ENCODE results near the gene ATP8A2.

ATP8A2 gene

GRCh38 chr13:25384758-25385410 lies 13.1 kb downstream of the ATP8A2 start:
- DNase-seq (ENCODE audit: low spot score): no peak

GRCh38 chr13:25391932-25392331 lies 20.2 kb downstream of the ATP8A2 start:
- DNase-seq (ENCODE audit: low spot score): no peak

GRCh38 chr13:25394402-25395060 lies 22.8 kb downstream of the ATP8A2 start:
- no peak for DNase-seq (ENCODE audit: low spot score)

- no peak for DNase-seq (ENCODE audit: low spot score)
Measured at GRCh38 chr13:25397763-25398162, 26.0 kb downstream of the ATP8A2 start.

- no peak for DNase-seq (ENCODE audit: low spot score)
Measured at GRCh38 chr13:25400925-25401324, 29.2 kb downstream of the ATP8A2 start.

GRCh38 chr13:25401958-25402357 lies 30.2 kb downstream of the ATP8A2 start:
- no peak for DNase-seq (ENCODE audit: low spot score)

GRCh38 chr13:25406377-25406776 lies 34.6 kb downstream of the ATP8A2 start:
- DNase-seq (ENCODE audit: low spot score): peak; percentile 22

GRCh38 chr13:25409938-25410337 lies 38.2 kb downstream of the ATP8A2 start:
- no peak for DNase-seq (ENCODE audit: low spot score)

- DNase-seq (ENCODE audit: low spot score): no peak
Measured at GRCh38 chr13:25415241-25415640, 43.5 kb downstream of the ATP8A2 start.

- no peak for DNase-seq (ENCODE audit: low spot score)
Measured at GRCh38 chr13:25417535-25417934, 45.8 kb downstream of the ATP8A2 start.

GRCh38 chr13:25420161-25420560 lies 48.4 kb downstream of the ATP8A2 start:
- DNase-seq (ENCODE audit: low spot score): no peak

GRCh38 chr13:25421612-25422011 lies 49.8 kb downstream of the ATP8A2 start:
- DNase-seq (ENCODE audit: low spot score): no peak

GRCh38 chr13:25422153-25422552 lies 50.4 kb downstream of the ATP8A2 start:
- DNase-seq (ENCODE audit: low spot score): no peak

GRCh38 chr13:25423831-25424230 lies 52.1 kb downstream of the ATP8A2 start:
- DNase-seq (ENCODE audit: low spot score): no peak

- DNase-seq (ENCODE audit: low spot score): peak; percentile 15
Measured at GRCh38 chr13:25429466-25429865, 57.7 kb downstream of the ATP8A2 start.

- no peak for DNase-seq (ENCODE audit: low spot score)
Measured at GRCh38 chr13:25432691-25433090, 60.9 kb downstream of the ATP8A2 start.

- no peak for DNase-seq (ENCODE audit: low spot score)
Measured at GRCh38 chr13:25440061-25440460, 68.3 kb downstream of the ATP8A2 start.

- no peak for DNase-seq (ENCODE audit: low spot score)
Measured at GRCh38 chr13:25446261-25446660, 74.5 kb downstream of the ATP8A2 start.

GRCh38 chr13:25447396-25447795 lies 75.6 kb downstream of the ATP8A2 start:
- no peak for DNase-seq (ENCODE audit: low spot score)

- DNase-seq (ENCODE audit: low spot score): no peak
Measured at GRCh38 chr13:25453850-25454365, 82.1 kb downstream of the ATP8A2 start.

- DNase-seq (ENCODE audit: low spot score): no peak
Measured at GRCh38 chr13:25455146-25455545, 83.4 kb downstream of the ATP8A2 start.

- no peak for DNase-seq (ENCODE audit: low spot score)
Measured at GRCh38 chr13:25457566-25457965, 85.8 kb downstream of the ATP8A2 start.

GRCh38 chr13:25462301-25463125 lies 90.7 kb downstream of the ATP8A2 start:
- no peak for DNase-seq (ENCODE audit: low spot score)

All from SW480 (cell line).